Muscle layer of duodenum (tissue), 2 donors: Measurements from ENCODE around the gene DTNB.
A peak's percentile ranks its signal among the peaks of the same experiment; 100 is the strongest.

ENCODE experiments used
- H3K27ac ChIP-seq: one replicate; pipeline ENCODE4 v1.7.0; 2013; ENCODE audit warnings: mild to moderate bottlenecking, low read length
- H3K27me3 ChIP-seq: one replicate; pipeline ENCODE4 v1.7.0; 2013; ENCODE audit warnings: low read depth, mild to moderate bottlenecking, control low read depth, low read length
- H3K36me3 ChIP-seq, 2 donors: one replicate each; pipeline ENCODE4 v1.7.0; 2013; ENCODE audit warnings: low read length in 2 of 2, control low read depth in 1 of 2, mild to moderate bottlenecking in 1 of 2; ENCODE audit not compliant: insufficient read depth in 2 of 2, control insufficient read depth in 1 of 2
- H3K4me1 ChIP-seq, 2 donors: one replicate each; pipeline ENCODE4 v1.7.0; 2013; ENCODE audit warnings: low read length in 2 of 2, mild to moderate bottlenecking in 2 of 2, control low read depth in 1 of 2, moderate library complexity in 1 of 2; ENCODE audit not compliant: insufficient read depth in 2 of 2, control insufficient read depth in 1 of 2
- H3K4me3 ChIP-seq, 2 donors: one replicate each; pipeline ENCODE4 v1.7.0; 2013; ENCODE audit warnings: low read length in 2 of 2, low read depth in 1 of 2, mild to moderate bottlenecking in 1 of 2
- H3K9me3 ChIP-seq, 2 donors: one replicate each; pipeline ENCODE4 v1.7.0; 2013; ENCODE audit warnings: low read length in 2 of 2, control low read depth in 1 of 2, mild to moderate bottlenecking in 1 of 2; ENCODE audit not compliant: control insufficient read depth in 1 of 2
- donor health status: healthy.

DTNB gene

GRCh38 chr2:25378731-25379490 lies 294.5 kb downstream of the DTNB start:
- no peaks in the 10 kb centered on the region for H3K36me3 ChIP-seq
- H3K4me1 ChIP-seq = peaks cover 11 to 21% of the 10 kb centered on the region in 2 donors
- no peak overlapping the region for H3K4me3 ChIP-seq
- no peaks in the 10 kb centered on the region for H3K9me3 ChIP-seq
- H3K27ac ChIP-seq = no peak overlapping the region
- no peaks in the 10 kb centered on the region for H3K27me3 ChIP-seq

- Histone ChIP-seq H3K9me3 (no peaks in the 10 kb centered on the region), H3K27me3 (no peaks in the 10 kb centered on the region), H3K4me3 (no peak overlapping the region), H3K4me1 (peaks cover 11 to 21% of the 10 kb centered on the region in 2 donors), H3K27ac (no peak overlapping the region), H3K36me3 (no peaks in the 10 kb centered on the region)
Measured at GRCh38 chr2:25377822-25378421, 295.5 kb downstream of the DTNB start.

GRCh38 chr2:25376750-25377621 lies 296.4 kb downstream of the DTNB start:
- H3K4me3 ChIP-seq = peak overlapping the region; percentile 17 to 44
- H3K36me3 ChIP-seq = no peaks in the 10 kb centered on the region
- no peak overlapping the region for H3K27ac ChIP-seq
- H3K27me3 ChIP-seq = no peaks in the 10 kb centered on the region
- H3K9me3 ChIP-seq = no peaks in the 10 kb centered on the region
- H3K4me1 ChIP-seq = peaks cover 11 to 21% of the 10 kb centered on the region in 2 donors

DNA sequence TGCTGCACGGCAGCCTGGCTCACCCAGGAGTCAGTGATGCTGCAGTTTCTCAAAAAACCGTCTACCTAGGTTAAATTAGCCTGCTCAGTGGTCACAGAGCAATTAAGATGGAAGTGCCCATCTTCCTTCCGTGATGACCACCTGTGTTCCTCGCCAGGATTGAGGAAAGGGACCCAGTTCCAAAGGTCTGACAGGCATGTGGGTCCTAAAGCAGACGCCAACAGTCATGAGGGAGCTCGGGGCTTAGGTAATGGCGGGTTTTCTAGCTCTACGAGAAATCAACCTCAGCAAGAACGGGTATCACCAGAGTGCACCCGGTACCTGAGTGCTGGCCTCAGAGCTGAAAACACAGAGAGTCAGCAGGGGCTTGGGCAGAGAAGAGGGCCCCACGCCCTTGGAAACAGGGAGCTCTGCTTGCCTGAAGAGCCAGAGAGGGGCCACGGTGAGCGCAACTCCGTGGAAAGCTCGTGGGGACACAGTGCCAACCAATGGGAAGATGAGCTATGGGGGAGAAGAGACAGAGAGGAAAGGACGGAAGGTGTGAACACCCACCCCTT lies 297.3 kb downstream of the DTNB start:
- Histone ChIP-seq H3K27me3 (no peaks in the 10 kb centered on the region), H3K4me3 (peak overlapping the region; percentile 17 to 44), H3K36me3 (no peaks in the 10 kb centered on the region), H3K27ac (no peak overlapping the region), H3K9me3 (no peaks in the 10 kb centered on the region), H3K4me1 (peaks cover 11 to 21% of the 10 kb centered on the region in 2 donors)

GRCh38 chr2:25375371-25375988 lies 297.9 kb downstream of the DTNB start:
- no peaks in the 10 kb centered on the region for H3K36me3 ChIP-seq
- H3K27me3 ChIP-seq = no peaks in the 10 kb centered on the region
- no peaks in the 10 kb centered on the region for H3K9me3 ChIP-seq
- H3K4me1 ChIP-seq = peaks cover 11 to 21% of the 10 kb centered on the region in 2 donors
- no peak overlapping the region for H3K4me3 ChIP-seq
- H3K27ac ChIP-seq = no peak overlapping the region

DNA sequence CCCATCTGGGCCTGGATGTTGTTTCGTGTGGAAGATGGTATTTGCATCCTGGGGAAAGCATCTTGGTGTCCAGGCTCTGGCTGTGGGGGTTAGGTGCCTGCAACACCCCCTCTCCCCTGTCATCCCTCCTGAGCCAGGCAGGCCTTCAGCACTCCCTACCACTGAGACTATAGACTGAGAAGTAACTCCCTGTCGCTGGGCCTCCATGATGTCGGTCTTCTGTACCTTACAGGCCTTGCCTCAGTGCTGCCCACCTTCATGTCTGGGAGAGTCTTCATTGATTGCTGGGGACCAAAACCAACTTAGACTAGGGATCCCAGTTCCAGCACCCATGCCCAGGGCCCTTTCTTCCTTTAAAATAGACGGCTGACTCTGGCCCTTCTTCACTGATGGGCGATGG lies 298.6 kb downstream of the DTNB start:
- H3K36me3 ChIP-seq = no peaks in the 10 kb centered on the region
- no peaks in the 10 kb centered on the region for H3K9me3 ChIP-seq
- no peak overlapping the region for H3K27ac ChIP-seq
- no peak overlapping the region for H3K4me3 ChIP-seq
- no peaks in the 10 kb centered on the region for H3K27me3 ChIP-seq
- peaks cover 11 to 21% of the 10 kb centered on the region in 2 donors for H3K4me1 ChIP-seq

GRCh38 chr2:25374411-25374810 lies 299.0 kb downstream of the DTNB start:
- Histone ChIP-seq H3K9me3 (no peaks in the 10 kb centered on the region), H3K4me3 (no peak overlapping the region), H3K27me3 (no peaks in the 10 kb centered on the region), H3K4me1 (peaks cover 11 to 21% of the 10 kb centered on the region in 2 donors), H3K36me3 (no peaks in the 10 kb centered on the region), H3K27ac (no peak overlapping the region)

DNA sequence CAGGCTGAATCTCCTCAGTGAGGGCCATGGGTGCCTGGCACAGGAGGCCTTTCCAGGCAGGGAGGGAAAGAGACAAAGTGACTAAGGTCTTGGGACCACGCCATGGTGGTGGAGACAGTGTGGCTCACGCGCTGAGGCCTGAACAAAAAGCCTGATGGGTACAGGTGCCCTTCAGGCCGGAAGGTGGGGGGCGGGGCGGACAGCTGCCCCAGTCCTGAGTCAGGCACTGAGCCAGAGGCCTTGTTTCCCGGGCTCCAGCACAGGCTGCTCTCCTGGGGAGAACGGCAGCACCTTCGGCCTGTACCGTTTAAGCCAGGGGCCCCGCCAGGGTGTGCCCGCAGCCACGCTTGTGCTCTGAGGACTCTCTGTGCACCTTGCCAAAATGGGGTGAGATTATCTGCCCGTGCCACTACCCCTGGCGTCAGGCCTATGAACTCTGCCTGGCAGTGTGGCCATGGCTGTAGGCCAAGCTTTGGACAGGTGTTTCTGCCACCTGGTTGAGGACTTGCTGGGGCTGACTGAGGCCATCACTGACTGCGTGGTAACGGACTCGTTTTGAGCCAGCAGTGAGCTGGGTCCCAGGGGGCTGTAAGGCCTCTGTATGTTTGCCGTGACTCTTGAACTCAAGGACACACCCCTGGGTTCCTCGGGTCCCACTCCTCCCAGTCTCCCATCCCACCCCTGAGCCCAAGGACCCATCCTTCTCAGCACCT lies 300.0 kb downstream of the DTNB start:
- no peaks in the 10 kb centered on the region for H3K9me3 ChIP-seq
- no peak overlapping the region for H3K27ac ChIP-seq
- peaks cover 11 to 17% of the 10 kb centered on the region in 2 donors for H3K4me1 ChIP-seq

GRCh38 chr2:25372405-25373268 lies 300.7 kb downstream of the DTNB start:
- no peaks in the 10 kb centered on the region for H3K9me3 ChIP-seq
- no peak overlapping the region for H3K27ac ChIP-seq
- H3K27me3 ChIP-seq = no peaks in the 10 kb centered on the region
- H3K4me3 ChIP-seq = no peak overlapping the region
- no peaks in the 10 kb centered on the region for H3K36me3 ChIP-seq
- peaks cover 10 to 15% of the 10 kb centered on the region in 2 donors for H3K4me1 ChIP-seq

More for the DNA sequence above, 300.0 kb downstream of the DTNB start:
- no peak overlapping the region for H3K4me3 ChIP-seq
- H3K27me3 ChIP-seq = no peaks in the 10 kb centered on the region
- H3K36me3 ChIP-seq = no peaks in the 10 kb centered on the region
